HG03342 (cell line): ENCODE measurements around the gene UBE2K.
"Not testable (repeated sequence)": the region's sequence is repeated elsewhere in the genome, so short reads cannot be mapped to it uniquely, and the experiment has no call there.

Experiments
- ATAC-seq: cut with Tn5 transposase; IDR thresholded peaks from one replicate; pipeline ENCODE4 v1.9.1; 2021; ENCODE audit warnings: mild to moderate bottlenecking, moderate library complexity; ENCODE audit not compliant: unreplicated experiment

The UBE2K gene

GRCh38 chr4:39687014-39687413 lies 10.9 kb upstream of the UBE2K start:
- no peak for ATAC-seq

GRCh38 chr4:39689970-39690369 lies 8.0 kb upstream of the UBE2K start:
- no peak for ATAC-seq

GRCh38 chr4:39698424-39699009 lies 581 bp downstream of the UBE2K start:
- ATAC-seq: peak; percentile 24

GRCh38 chr4:39699687-39700409 lies 1.9 kb downstream of the UBE2K start:
- no peak for ATAC-seq

GRCh38 chr4:39700554-39700953 lies 2.6 kb downstream of the UBE2K start:
- no peak for ATAC-seq

- ATAC-seq: no peak
Observed at GRCh38 chr4:39702716-39703115, 4.8 kb downstream of the UBE2K start.

- ATAC-seq: not testable (repeated sequence)
Observed at GRCh38 chr4:39704789-39705188, 6.9 kb downstream of the UBE2K start.

GRCh38 chr4:39706334-39706733 lies 8.4 kb downstream of the UBE2K start:
- ATAC-seq: peak; percentile 13

GRCh38 chr4:39706741-39707511 lies 9.0 kb downstream of the UBE2K start:
- peak; percentile 68 for ATAC-seq

GRCh38 chr4:39710098-39710896 lies 12.4 kb downstream of the UBE2K start:
- no peak for ATAC-seq

- no peak for ATAC-seq
Observed at GRCh38 chr4:39712819-39713607, 15.1 kb downstream of the UBE2K start.

GRCh38 chr4:39713691-39714090 lies 15.8 kb downstream of the UBE2K start:
- ATAC-seq: no peak

GRCh38 chr4:39714166-39714565 lies 16.2 kb downstream of the UBE2K start:
- no peak for ATAC-seq

- ATAC-seq: peak; percentile 43
Observed at GRCh38 chr4:39715788-39716187, 17.9 kb downstream of the UBE2K start.

GRCh38 chr4:39716356-39716755 lies 18.4 kb downstream of the UBE2K start:
- ATAC-seq: no peak

GRCh38 chr4:39717743-39718142 lies 19.8 kb downstream of the UBE2K start:
- ATAC-seq: not testable (repeated sequence)

- ATAC-seq: no peak
Observed at GRCh38 chr4:39718366-39719323, 20.7 kb downstream of the UBE2K start.

- ATAC-seq: no peak
Observed at GRCh38 chr4:39719804-39720580, 22.1 kb downstream of the UBE2K start.
